Loucy (cell line): Measurements from ENCODE around the gene ERCC1.

Experiments
- EZH2phosphoT487 ChIP-seq: fragments of 200-600 bp; IDR thresholded peaks from 2 replicates; pipeline ENCODE4 v1.6.1; 2018; ENCODE audit warnings: antibody characterized with exemption, mild to moderate bottlenecking, moderate library complexity, borderline replicate concordance
- TF ChIP-seq, protein P1 (sequence below): fragments of 200-600 bp; sonication (generic); conservative IDR thresholded peaks from 2 replicates; pipeline ENCODE4 v1.5.1; 2014; ENCODE audit warnings: mild to moderate bottlenecking, antibody characterized with exemption, low read length

DNA sequence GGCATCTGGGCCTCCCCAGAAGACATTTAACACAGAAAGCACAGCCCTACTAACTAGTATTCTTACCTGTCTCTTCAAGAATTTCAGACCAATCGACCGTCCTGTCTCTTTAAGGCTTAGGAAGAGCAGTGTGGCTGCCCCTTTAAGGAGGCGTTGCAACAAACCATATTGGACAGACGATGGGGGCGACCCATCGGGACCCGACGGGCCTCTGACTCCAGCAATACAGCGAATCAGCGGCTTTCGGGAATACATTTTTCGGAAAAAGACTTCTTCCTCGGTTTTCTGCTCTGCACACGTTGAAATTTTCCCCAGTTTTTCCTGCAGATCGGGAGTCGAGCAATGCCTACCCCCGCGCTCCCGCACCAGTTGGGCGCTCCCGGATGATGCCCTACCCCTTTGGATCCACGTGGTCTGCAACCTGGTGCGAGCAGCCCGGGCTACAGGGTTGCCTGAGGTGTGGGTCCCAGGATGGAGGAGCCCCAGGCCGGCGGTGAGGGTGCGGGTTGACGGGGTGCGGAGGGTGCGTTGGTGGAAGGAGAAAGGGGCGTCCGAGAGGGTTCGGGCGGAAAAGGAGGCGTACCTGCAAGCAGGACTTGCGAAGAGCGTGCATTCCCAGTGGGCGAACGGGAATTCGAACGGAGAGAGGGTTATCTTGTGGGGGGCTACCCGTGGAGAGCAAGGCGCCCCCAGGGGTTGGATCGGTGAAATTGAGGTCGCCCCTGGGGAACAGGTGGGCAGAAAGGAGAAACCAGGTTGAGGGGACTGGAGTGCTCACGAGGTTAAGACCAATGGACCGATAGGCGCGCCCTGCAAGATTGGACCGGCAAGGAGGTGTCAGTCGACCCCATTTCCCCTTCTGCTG, 17.3 kb downstream of the ERCC1 start, which contains the start of gene POLR1G:
- TF ChIP-seq, protein P1, sequence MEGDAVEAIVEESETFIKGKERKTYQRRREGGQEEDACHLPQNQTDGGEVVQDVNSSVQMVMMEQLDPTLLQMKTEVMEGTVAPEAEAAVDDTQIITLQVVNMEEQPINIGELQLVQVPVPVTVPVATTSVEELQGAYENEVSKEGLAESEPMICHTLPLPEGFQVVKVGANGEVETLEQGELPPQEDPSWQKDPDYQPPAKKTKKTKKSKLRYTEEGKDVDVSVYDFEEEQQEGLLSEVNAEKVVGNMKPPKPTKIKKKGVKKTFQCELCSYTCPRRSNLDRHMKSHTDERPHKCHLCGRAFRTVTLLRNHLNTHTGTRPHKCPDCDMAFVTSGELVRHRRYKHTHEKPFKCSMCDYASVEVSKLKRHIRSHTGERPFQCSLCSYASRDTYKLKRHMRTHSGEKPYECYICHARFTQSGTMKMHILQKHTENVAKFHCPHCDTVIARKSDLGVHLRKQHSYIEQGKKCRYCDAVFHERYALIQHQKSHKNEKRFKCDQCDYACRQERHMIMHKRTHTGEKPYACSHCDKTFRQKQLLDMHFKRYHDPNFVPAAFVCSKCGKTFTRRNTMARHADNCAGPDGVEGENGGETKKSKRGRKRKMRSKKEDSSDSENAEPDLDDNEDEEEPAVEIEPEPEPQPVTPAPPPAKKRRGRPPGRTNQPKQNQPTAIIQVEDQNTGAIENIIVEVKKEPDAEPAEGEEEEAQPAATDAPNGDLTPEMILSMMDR: no peak
- TF ChIP-seq EZH2phosphoT487: no peak
